GM21723 (cell line): Measurements from ENCODE around the gene SH3BGR.
"Not testable (repeated sequence)": the region's sequence is repeated elsewhere in the genome, so short reads cannot be mapped to it uniquely, and the experiment has no call there.

Experiments used
- ATAC-seq: cut with Tn5 transposase; IDR thresholded peaks from one replicate; pipeline ENCODE4 v1.9.1; 2021; ENCODE audit warnings: mild to moderate bottlenecking, moderate library complexity; ENCODE audit not compliant: unreplicated experiment

Gene SH3BGR

DNA sequence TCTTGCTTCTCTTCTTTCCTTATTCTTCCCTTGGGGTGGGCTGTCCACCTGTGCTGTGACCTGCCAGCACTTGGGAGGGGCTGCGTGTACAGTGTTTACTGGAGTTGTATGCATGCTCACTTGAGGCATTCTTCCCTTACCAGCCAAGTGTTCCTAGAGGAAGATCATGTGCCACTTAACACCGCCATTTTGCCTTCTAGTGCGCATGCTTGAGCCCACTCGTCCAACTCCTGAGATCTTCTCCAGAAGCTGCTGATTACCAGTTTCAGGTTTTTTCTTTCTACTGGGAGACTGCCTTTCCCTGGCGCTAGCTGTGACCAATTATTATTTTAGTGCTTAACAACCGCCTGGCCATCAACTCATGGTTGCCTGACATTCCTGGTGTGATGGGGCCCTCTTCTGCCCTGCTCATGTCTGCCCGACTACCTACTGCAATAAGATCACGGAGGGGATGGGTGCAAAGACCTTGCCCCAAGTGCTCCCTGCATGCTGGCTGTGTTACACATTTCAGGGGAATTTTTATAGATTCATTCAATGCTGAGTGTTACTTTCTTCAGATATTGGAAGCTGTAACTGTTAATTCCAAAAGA, 86.8 kb downstream of the SH3BGR start:
- ATAC-seq = no peak

DNA sequence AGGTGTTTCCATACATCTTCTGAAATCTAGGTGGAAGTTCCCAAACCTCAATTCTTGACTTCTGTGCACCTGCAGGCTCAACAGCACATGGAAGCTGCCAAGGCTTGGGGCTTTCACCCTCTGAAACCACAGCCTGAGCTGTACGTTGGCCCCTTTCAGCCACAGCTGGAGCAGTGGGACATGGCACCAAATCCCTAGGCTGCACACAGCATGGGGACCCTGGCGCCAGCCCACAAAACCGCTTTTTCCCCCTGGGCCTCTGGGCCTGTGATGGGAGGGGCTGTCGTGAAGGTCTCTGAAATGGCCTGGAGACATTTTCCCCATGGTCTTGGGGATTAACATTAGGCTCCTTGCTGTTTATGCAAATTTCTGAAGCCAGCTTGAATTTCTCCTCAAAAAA, 88.6 kb downstream of the SH3BGR start:
- ATAC-seq = not testable (repeated sequence)

DNA sequence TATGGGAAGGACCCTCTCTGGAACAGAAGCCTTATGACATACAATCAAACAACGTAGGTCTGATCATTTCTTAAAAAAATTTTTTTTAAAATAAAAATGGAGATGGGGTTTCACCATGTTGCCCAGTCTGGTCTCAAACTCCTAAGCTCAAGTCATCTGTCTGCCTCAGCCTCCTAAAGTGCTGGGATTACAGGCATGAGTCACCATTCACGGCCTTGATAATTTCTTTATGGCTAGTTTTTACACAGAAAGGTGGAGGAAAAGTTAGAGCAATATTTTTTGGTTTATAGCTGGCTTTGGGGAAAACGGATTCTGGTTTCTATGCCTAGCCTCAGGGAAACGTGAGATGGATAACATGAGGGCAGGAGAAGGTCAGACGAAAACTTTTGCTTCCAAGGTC, 91.0 kb downstream of the SH3BGR start:
- no peak for ATAC-seq

DNA sequence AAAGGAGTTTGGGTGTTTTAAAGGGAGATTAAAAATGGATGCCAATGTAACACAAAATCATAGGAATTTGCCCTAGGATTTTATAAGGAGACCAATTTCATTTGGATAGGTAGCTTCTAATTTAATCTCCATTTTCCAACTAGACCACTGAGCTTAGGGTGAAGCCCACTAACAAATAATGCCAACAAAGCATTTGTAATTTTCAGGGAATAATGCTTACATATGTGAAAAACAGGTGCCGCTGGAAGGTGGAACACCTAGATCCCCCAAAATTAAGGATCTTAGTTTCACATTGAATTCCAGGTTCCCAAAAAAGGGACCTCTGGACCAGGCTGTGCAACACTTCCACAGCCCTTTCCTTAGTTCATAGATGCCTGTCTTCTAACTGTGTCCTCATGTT, 94.8 kb downstream of the SH3BGR start:
- no peak for ATAC-seq

DNA sequence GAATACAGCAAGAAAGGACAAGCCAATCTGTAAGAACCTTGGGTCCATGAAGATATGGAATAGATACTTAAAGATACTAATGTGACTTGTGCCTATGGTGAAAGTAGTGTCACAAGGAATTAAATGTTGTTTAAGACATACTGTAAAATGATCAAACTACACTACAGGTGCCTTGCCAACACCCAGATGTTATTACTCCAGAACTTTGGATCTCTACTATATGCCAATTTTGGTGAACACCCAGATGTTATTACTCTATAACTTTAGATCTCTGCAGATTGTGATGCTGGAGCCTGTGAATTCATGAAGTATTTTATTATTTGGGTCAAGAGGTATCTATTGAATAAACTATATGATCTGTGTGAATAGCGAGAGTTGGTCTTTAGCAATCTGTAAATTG, 101.1 kb downstream of the SH3BGR start:
- ATAC-seq = no peak

DNA sequence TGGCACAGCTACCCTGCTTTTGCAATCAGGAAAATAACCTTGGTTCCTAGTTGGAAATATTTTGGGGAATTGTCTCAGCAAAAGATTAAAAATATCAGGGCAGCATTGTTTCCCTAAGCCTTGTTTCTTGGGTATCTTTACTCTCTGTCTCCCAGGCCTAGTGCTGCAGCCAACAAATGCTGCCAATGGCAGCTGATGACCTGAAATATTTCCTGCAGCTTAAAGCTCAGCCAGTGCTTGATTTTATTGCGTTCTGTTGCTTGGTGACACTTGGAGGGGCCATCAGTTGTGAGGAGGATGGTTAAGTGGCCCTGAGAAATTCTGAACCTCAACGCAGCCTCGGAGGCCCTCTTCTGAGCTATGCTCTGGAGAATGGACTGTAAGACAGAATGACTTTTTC, 101.6 kb downstream of the SH3BGR start:
- no peak for ATAC-seq

DNA sequence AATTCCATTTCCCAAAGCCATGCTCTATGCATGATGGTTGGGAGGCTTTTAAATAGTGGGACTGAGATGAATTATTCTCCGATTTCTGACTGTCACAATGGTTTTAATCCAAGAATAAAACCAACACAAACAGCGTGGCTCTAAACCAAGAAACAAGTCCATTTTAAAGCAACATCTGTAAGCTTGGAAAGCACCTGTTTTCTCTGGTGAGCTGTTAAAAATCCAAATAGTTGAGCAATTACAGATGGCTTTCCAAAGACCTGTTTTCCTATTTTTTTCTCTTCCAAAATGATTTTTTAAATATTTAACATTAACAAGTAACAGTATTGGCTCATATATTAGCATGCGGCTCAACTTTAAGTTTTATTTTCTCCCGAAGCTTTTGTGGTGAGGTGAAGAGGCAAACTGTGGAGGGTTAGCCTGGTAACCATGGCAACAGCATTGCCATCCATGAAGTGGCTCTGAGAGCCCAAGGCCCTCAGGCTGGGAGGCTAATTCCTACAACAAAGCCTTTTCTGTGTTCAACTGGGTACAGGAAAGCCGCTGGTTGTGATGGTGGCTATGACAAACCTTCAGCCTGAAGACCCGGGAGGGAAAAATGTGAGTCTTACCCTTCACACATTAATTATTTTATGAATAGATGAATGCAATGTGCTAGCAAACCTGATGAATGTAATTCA, 104.3 kb downstream of the SH3BGR start:
- no peak for ATAC-seq

DNA sequence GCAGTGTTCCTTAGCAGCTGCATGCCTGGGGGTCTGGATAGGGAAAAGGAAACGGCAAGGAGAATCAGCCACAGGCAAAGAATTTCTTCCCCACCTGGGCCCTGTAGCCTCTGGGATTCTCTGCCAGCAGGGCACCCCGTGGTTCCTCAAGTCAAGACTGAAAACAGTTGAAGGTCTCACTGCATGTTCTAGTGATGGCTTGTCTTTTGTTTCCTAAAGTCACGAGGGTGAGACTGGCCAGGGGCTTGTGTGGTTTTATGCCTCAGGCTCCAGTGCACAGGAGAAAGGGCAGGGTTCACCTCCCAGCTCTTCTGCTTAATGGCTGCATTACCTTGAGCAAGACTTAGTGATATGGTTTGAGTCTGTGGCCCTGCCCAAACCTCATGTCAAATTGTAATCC, 107.7 kb downstream of the SH3BGR start:
- no peak for ATAC-seq

DNA sequence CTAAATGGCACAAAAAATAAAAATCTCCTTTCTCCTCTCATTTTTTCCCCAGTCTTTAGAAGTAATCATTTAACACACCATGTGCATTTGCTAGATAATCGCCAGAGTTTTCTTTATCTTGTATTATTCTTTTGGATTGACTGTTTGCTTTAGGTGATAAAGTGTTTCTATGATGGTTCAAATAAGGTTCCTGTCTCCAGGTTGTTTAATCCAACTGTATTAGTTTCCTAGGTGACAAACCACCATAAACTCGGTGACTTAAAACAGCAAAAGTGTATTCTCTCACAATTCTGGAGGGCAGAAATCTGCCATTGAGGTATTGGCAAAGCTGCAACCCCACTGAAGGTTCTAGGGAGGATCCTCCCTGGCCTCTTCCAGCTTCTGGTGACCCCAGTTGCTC, 109.4 kb downstream of the SH3BGR start:
- ATAC-seq = no peak

DNA sequence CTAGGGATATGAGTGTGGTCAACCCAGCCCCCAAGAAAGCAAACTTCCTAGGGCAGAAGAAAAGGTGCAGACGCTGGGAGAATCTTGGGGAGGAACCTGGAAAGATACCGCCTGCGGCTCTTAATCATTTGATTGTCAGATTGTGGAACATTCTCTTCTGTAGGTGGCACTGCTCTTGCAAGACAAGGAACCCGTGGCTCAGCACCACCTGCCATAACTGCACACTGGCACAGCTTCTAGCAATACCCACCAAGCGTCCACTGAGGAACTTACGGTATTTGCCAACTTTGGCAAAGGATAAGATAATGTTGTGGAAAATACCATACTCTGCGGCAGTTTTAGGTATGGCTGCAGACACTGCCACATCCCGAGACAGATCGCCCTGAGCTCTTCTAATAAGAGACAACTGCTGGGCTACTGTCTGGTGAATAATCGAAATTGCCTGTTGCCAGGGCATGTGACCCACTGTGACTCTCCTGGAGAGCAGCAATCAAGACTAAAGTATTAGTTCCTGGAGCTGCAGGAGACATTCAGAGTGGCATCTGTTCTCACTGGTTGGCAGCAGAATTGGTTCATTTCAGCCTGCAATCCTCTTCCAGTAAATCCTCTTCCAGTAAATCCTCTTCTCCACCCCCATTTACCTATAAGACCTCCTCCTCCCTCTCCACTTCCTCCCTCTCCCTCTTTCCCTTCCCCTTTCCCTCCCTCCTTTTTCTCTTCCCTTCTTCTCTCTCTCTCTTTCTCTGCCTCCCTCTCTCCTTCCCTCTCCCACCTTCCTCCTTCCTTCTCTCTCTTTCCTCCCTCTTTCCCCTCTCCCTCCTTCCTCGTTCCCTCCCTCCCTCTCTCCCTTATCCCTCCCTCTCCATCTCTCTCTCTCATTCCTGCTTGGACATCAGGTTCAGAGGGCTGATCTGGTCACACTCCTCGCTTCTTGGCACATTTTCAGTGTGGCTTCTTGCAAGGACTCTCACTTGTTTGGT, 111.3 kb downstream of the SH3BGR start:
- ATAC-seq = no peak

DNA sequence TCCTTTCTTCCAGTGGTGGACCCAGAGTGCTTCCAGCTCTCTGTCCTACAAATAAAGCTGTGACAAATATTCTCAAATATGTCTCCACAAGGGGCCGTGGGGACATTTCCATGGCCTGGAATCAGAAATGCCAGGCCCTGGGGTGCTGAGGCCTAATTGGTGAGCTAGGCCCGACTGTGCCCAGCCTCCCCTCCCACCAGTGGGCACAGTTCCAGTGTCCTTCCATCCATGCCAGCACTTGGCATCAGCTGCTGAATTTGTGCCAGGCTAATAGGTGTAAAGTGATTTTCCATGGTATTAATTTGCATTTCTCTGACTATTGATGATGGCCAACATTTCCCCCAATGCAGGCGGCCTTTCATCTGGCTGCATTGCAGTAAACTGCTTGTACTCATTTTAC, 112.4 kb downstream of the SH3BGR start:
- ATAC-seq = no peak
